Neuronal stem cell (in vitro differentiated cells): ENCODE measurements around the gene CCDC149.
"Not testable (repeated sequence)": the region's sequence is repeated elsewhere in the genome, so short reads cannot be mapped to it uniquely, and the experiment has no call there.

Experiments used
- DNase-seq: peaks from one replicate; pipeline ENCODE4 v3.0.0-alpha.2; 2013; ENCODE audit warnings: low spot score
- H2AFZ ChIP-seq: one replicate; pipeline ENCODE4 v1.6.1; 2013; ENCODE audit warnings: mild to moderate bottlenecking, low read length, inconsistent platforms
- H2AK5ac ChIP-seq: 2 replicates; pipeline ENCODE4 v1.6.1; 2013; ENCODE audit warnings: low read depth, mild to moderate bottlenecking, inconsistent platforms, low read length, moderate library complexity, mixed read lengths
- H2BK120ac ChIP-seq: 2 replicates; pipeline ENCODE4 v1.6.1; 2013; ENCODE audit warnings: low read depth, mild to moderate bottlenecking, inconsistent platforms, low read length, moderate library complexity, mixed read lengths
- H2BK12ac ChIP-seq: one replicate; pipeline ENCODE4 v1.6.1; 2013; ENCODE audit warnings: low read length, inconsistent platforms
- H2BK15ac ChIP-seq: 2 replicates; pipeline ENCODE4 v1.6.1; 2013; ENCODE audit warnings: mild to moderate bottlenecking, low read length, inconsistent platforms, mixed read lengths
- H2BK5ac ChIP-seq: one replicate; pipeline ENCODE4 v1.6.1; 2013; ENCODE audit warnings: inconsistent platforms, mild to moderate bottlenecking, low read length, moderate library complexity
- H3K14ac ChIP-seq: one replicate; pipeline ENCODE4 v1.6.1; 2013; ENCODE audit warnings: low read length, inconsistent platforms
- H3K18ac ChIP-seq: 2 replicates; pipeline ENCODE4 v1.6.1; 2013; ENCODE audit warnings: low read length, inconsistent platforms
- H3K23ac ChIP-seq: 2 replicates; pipeline ENCODE4 v1.6.1; 2013; ENCODE audit warnings: low read depth, mild to moderate bottlenecking, mixed read lengths, low read length, inconsistent platforms; ENCODE audit not compliant: poor library complexity
- H3K27ac ChIP-seq: replicated peaks from 3 replicates; pipeline ENCODE4 v1.5.1; 2013; ENCODE audit warnings: low read length, inconsistent platforms
- H3K27me3 ChIP-seq, 3 experiments: 2 replicates each; pipeline ENCODE4 v1.6.1; 2013; ENCODE audit warnings: low read length in 3 of 3, mild to moderate bottlenecking in 2 of 3, inconsistent platforms in 1 of 3, low read depth in 1 of 3, mixed read lengths in 1 of 3, moderate library complexity in 1 of 3; ENCODE audit not compliant: control insufficient read depth in 3 of 3, insufficient read depth in 3 of 3
- H3K36me3 ChIP-seq, 2 donors: replicated peaks in 1 of 2; 2 replicates each; pipeline ENCODE4 v1.6.1; 2013; ENCODE audit warnings: low read length in 2 of 2; ENCODE audit not compliant: control insufficient read depth in 2 of 2, insufficient read depth in 2 of 2
- H3K4ac ChIP-seq: 2 replicates; pipeline ENCODE4 v1.6.1; 2013; ENCODE audit warnings: inconsistent platforms, mild to moderate bottlenecking, low read length, moderate library complexity
- H3K4me1 ChIP-seq, 2 donors: 1 replicate in 1 of 2; 2 replicates in 1 of 2; pipeline ENCODE4 v1.6.1; 2013; ENCODE audit warnings: low read length in 2 of 2, low read depth in 1 of 2; ENCODE audit not compliant: control insufficient read depth in 2 of 2, insufficient read depth in 1 of 2
- H3K4me2 ChIP-seq: one replicate; pipeline ENCODE4 v1.6.1; 2013; ENCODE audit warnings: mild to moderate bottlenecking, low read length, inconsistent platforms; ENCODE audit not compliant: insufficient read depth, poor library complexity, severe bottlenecking
- H3K4me3 ChIP-seq, 2 donors: 2 replicates each; pipeline ENCODE4 v1.5.1; 2013; ENCODE audit warnings: low read length in 2 of 2, mild to moderate bottlenecking in 2 of 2, inconsistent platforms in 1 of 2, moderate library complexity in 1 of 2
- H3K79me1 ChIP-seq: one replicate; pipeline ENCODE4 v1.6.1; 2013; ENCODE audit warnings: low read depth, mild to moderate bottlenecking, inconsistent platforms, low read length, moderate library complexity
- H3K9ac ChIP-seq: one replicate; pipeline ENCODE4 v1.6.1; 2013; ENCODE audit warnings: mild to moderate bottlenecking, low read depth, low read length, inconsistent platforms; ENCODE audit not compliant: poor library complexity
- H3K9me3 ChIP-seq, 2 donors: replicated peaks in 1 of 2; 2 replicates each; pipeline versions ENCODE3 to v1.6.1; 2013; ENCODE audit warnings: low read length in 2 of 2, mild to moderate bottlenecking in 2 of 2, inconsistent platforms in 1 of 2, low read depth in 1 of 2, mixed read lengths in 1 of 2, moderate library complexity in 1 of 2; ENCODE audit not compliant: control insufficient read depth in 2 of 2, insufficient read depth in 1 of 2
- H4K8ac ChIP-seq: one replicate; pipeline ENCODE4 v1.6.1; 2013; ENCODE audit warnings: low read depth, mild to moderate bottlenecking, inconsistent platforms, low read length, moderate library complexity
- H4K91ac ChIP-seq: one replicate; pipeline ENCODE4 v1.6.1; 2013; ENCODE audit warnings: low read length, low read depth, mild to moderate bottlenecking, inconsistent platforms; ENCODE audit not compliant: poor library complexity
- WGBS, 2 donors: extraction: QIAGEN DNeasy Blood & Tissue Kit; methylation state at CpG; one replicate each; pipeline ENCODE4 v1.1.7; 2013; ENCODE audit warnings: missing lambda C conversion rate in 2 of 2, mixed read lengths in 1 of 2; ENCODE audit not compliant: insufficient read length in 2 of 2, insufficient replicate concordance in 1 of 2; ENCODE audit errors: extremely low coverage in 2 of 2; 5-methylcytosine and 5-hydroxymethylcytosine counted together

CCDC149 gene

GRCh38 chr4:24913119-24913485 is 260 bp upstream of the CCDC149 start:
- Histone ChIP-seq H3K14ac (no peak overlapping the region), H3K79me1 (no peaks in the 10 kb centered on the region), H3K23ac (peak overlapping the region; percentile 68), H3K4ac (no peak overlapping the region), H3K4me2 (peak overlapping the region; percentile 70), H2BK5ac (no peak overlapping the region), H4K91ac (peak overlapping the region; percentile 49), H3K27me3 (peaks cover 0 to 14% (median 0%) of the 10 kb centered on the region in 3 experiments), H2AK5ac (no peak overlapping the region), H2AFZ (peak overlapping the region; percentile 98), H2BK15ac (no peak overlapping the region), H4K8ac (no peak overlapping the region), H3K9ac (peak overlapping the region; percentile 50), H3K27ac (no peak overlapping the region), H3K4me1 (peaks cover 0 to 5% of the 10 kb centered on the region in 2 donors), H2BK120ac (no peak overlapping the region), H3K4me3 (peak overlapping the region; percentile 53 to 82), H3K9me3 (peaks cover 5 to 32% of the 10 kb centered on the region in 2 donors), H3K18ac (peak overlapping the region; percentile 96), H3K36me3 (peaks cover 0 to 3% of the 10 kb centered on the region in 2 donors), H2BK12ac (no peak overlapping the region)
- no peak for DNase-seq
- no CpG with 5 or more reads among the region's 25 CpGs for WGBS, 2 donors

DNA sequence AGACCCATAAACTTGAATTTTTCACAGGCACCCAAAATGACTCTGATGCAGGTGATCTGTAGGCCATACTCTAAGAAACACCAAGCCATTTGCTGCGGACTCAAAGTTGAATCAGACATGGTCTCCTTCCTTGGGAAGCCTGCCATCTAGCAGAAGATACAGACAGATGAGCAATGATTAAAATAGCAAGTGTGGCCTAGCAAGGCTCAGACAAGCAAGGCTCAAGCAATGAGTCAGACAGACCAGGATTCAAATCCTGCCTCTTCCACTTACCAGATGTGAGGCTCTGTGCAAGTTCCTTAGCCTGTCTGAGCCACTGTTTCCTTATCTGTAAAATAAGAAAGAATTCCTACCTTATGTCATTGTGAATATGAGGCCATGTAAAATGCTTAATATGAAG is 2.3 kb downstream of the CCDC149 start:
- peaks cover 0 to 2% of the 10 kb centered on the region in 2 donors for H3K4me1 ChIP-seq
- no peak overlapping the region for H2BK15ac ChIP-seq
- no peak overlapping the region for H3K9ac ChIP-seq
- no peak overlapping the region for H2AFZ ChIP-seq
- no peak overlapping the region for H2BK5ac ChIP-seq
- no peak overlapping the region for H3K18ac ChIP-seq
- no peak overlapping the region for H3K4me3 ChIP-seq
- H3K14ac ChIP-seq = no peak overlapping the region
- no peak overlapping the region for H2BK120ac ChIP-seq
- peaks cover 0 to 3% of the 10 kb centered on the region in 2 donors for H3K36me3 ChIP-seq
- no peaks in the 10 kb centered on the region for H3K79me1 ChIP-seq
- no CpG with 5 or more reads among the region's 1 CpG for WGBS, 2 donors
- H3K27ac ChIP-seq = no peak overlapping the region
- no peak overlapping the region for H3K23ac ChIP-seq
- H3K27me3 ChIP-seq = peaks cover 0 to 14% (median 0%) of the 10 kb centered on the region in 3 experiments
- H2BK12ac ChIP-seq = no peak overlapping the region
- no peak for DNase-seq
- no peak overlapping the region for H2AK5ac ChIP-seq
- H3K4ac ChIP-seq = no peak overlapping the region
- no peak overlapping the region for H4K8ac ChIP-seq
- no peak overlapping the region for H4K91ac ChIP-seq
- H3K4me2 ChIP-seq = no peak overlapping the region
- peaks cover 5 to 32% of the 10 kb centered on the region in 2 donors for H3K9me3 ChIP-seq

DNA sequence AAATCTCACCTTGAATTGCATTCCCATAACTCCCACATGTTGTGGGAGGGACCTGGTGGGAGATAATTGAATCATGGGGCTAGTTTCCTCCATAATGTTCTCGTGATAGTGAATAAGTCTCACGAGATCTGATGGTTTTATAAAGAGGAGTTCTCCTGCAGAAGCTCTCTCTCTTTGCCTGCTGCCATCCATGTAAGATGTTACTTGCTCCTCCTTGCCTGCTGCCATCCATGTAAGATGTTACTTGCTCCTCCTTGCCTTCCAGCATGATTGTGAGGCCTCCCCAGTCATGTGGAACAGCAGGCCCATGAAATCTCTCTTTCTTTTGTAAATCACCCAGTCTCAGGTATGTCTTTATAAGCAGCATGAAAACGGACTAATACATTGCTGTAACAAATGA is 3.2 kb downstream of the CCDC149 start:
- H4K91ac ChIP-seq, H3K4ac ChIP-seq, H3K14ac ChIP-seq, H3K23ac ChIP-seq, H2BK5ac ChIP-seq, H4K8ac ChIP-seq, H3K36me3 ChIP-seq, H2BK15ac ChIP-seq, H3K79me1 ChIP-seq, H3K27ac ChIP-seq, H3K18ac ChIP-seq, H2BK120ac ChIP-seq, H3K27me3 ChIP-seq, H3K4me3 ChIP-seq, H2BK12ac ChIP-seq, H3K4me2 ChIP-seq, H2AFZ ChIP-seq, H2AK5ac ChIP-seq, H3K9ac ChIP-seq, DNase-seq, H3K4me1 ChIP-seq: not testable (repeated sequence)
- WGBS, 2 donors = no CpG with 5 or more reads among the region's 3 CpGs
- peaks cover 5 to 32% of the 10 kb centered on the region in 2 donors for H3K9me3 ChIP-seq

GRCh38 chr4:24897639-24898038 is 15.2 kb downstream of the CCDC149 start:
- H3K14ac ChIP-seq = no peak overlapping the region
- H3K27ac ChIP-seq = no peak overlapping the region
- H2BK12ac ChIP-seq = no peak overlapping the region
- no peak overlapping the region for H3K4me3 ChIP-seq
- H2BK120ac ChIP-seq = no peak overlapping the region
- no peak overlapping the region for H2AK5ac ChIP-seq
- H2BK5ac ChIP-seq = no peak overlapping the region
- H3K9ac ChIP-seq = no peak overlapping the region
- H2AFZ ChIP-seq = no peak overlapping the region
- no peak overlapping the region for H3K18ac ChIP-seq
- no peaks in the 10 kb centered on the region for H3K9me3 ChIP-seq
- no peak overlapping the region for H4K91ac ChIP-seq
- no CpG with 5 or more reads among the region's 6 CpGs for WGBS, 2 donors
- H3K4me2 ChIP-seq = no peak overlapping the region
- H3K27me3 ChIP-seq = no peaks in the 10 kb centered on the region
- H2BK15ac ChIP-seq = no peak overlapping the region
- DNase-seq = no peak
- no peak overlapping the region for H3K4ac ChIP-seq
- H3K36me3 ChIP-seq = no peaks in the 10 kb centered on the region
- no peaks in the 10 kb centered on the region for H3K79me1 ChIP-seq
- no peak overlapping the region for H3K23ac ChIP-seq
- H4K8ac ChIP-seq = no peak overlapping the region
- H3K4me1 ChIP-seq = no peaks in the 10 kb centered on the region
